ENCODE data around the gene ZFP64.

- TF ChIP-seq CTCF (IDR thresholded peaks at IDR 0.05) (no peak), EZH2 (IDR thresholded peaks at IDR 0.05) (no peak), EZH2phosphoT487 (IDR thresholded peaks at IDR 0.05) (no peak)
These were observed 15.7 kb downstream of the ZFP64 start for GRCh38 chr20:52175840-52176239.

Measured in neural progenitor cell (in vitro differentiated cells).